OCI-LY3 (cell line): Measurements from ENCODE around the gene PRICKLE2.

Experiments used
- H2AFZ ChIP-seq: fragments of 200-600, 300-600 bp; shearing (Covaris generic); 2 replicates; pipeline ENCODE4 v1.6.0; 2014; ENCODE audit warnings: antibody characterized with exemption, low read depth, low read length
- H3K27ac ChIP-seq: fragments of 200-600, 300-600 bp; sonication (generic); 2 replicates; pipeline ENCODE4 v1.5.1; 2014; ENCODE audit warnings: mild to moderate bottlenecking, low read length, moderate library complexity, mixed read lengths
- H3K27me3 ChIP-seq: fragments of 200-600, 300-600 bp; sonication (generic); 2 replicates; pipeline ENCODE4 v1.6.1; 2014; ENCODE audit warnings: low read depth, low read length, mixed read lengths
- H3K36me3 ChIP-seq: fragments of 200-600, 300-600 bp; sonication (generic); replicated peaks from 2 replicates; pipeline ENCODE3; 2014; ENCODE audit warnings: low read depth, low read length, mixed read lengths
- H3K4me1 ChIP-seq: fragments of 300-600, 200-600 bp; sonication (generic); 2 replicates; pipeline ENCODE4 v1.6.1; 2014; ENCODE audit warnings: low read length, mixed read lengths
- H3K4me2 ChIP-seq: fragments of 200-600, 300-600 bp; sonication (generic); 2 replicates; pipeline ENCODE4 v1.6.1; 2014; ENCODE audit warnings: low read length, mixed read lengths
- H3K4me3 ChIP-seq: fragments of 300-600, 200-600 bp; sonication (generic); 2 replicates; pipeline ENCODE4 v1.5.1; 2014; ENCODE audit warnings: antibody characterized with exemption, mild to moderate bottlenecking, low read length, moderate library complexity
- H3K79me2 ChIP-seq: fragments of 300-600, 200-600 bp; shearing (Covaris generic); 2 replicates; pipeline ENCODE4 v1.6.1; 2014; ENCODE audit warnings: mild to moderate bottlenecking, low read length, mixed read lengths
- H3K9ac ChIP-seq: fragments of 300-600, 200-600 bp; shearing (Covaris generic); 2 replicates; pipeline ENCODE4 v1.6.0; 2014; ENCODE audit warnings: mild to moderate bottlenecking, low read length, moderate library complexity
- H3K9me3 ChIP-seq: fragments of 200-600, 300-600 bp; shearing (Covaris generic); 2 replicates; pipeline ENCODE4 v1.6.1; 2014; ENCODE audit warnings: low read length, mixed read lengths; ENCODE audit not compliant: insufficient read depth
- H4K20me1 ChIP-seq: fragments of 200-600, 300-600 bp; sonication (generic); 2 replicates; pipeline ENCODE4 v1.6.1; 2016; ENCODE audit warnings: low read length, mixed read lengths; ENCODE audit not compliant: insufficient read depth
- CTCF ChIP-seq: fragments of 200-600, 300-600 bp; sonication (generic); IDR thresholded peaks from 2 replicates; pipeline ENCODE4 v1.5.1; 2014; ENCODE audit warnings: antibody characterized with exemption, low read length, low read depth
- EZH2phosphoT487 ChIP-seq: fragments of 200-600 bp; shearing (Covaris generic); IDR thresholded peaks from 2 replicates; pipeline ENCODE4 v1.6.1; 2018; ENCODE audit warnings: antibody characterized with exemption, mixed run types, low read depth

PRICKLE2 gene

DNA sequence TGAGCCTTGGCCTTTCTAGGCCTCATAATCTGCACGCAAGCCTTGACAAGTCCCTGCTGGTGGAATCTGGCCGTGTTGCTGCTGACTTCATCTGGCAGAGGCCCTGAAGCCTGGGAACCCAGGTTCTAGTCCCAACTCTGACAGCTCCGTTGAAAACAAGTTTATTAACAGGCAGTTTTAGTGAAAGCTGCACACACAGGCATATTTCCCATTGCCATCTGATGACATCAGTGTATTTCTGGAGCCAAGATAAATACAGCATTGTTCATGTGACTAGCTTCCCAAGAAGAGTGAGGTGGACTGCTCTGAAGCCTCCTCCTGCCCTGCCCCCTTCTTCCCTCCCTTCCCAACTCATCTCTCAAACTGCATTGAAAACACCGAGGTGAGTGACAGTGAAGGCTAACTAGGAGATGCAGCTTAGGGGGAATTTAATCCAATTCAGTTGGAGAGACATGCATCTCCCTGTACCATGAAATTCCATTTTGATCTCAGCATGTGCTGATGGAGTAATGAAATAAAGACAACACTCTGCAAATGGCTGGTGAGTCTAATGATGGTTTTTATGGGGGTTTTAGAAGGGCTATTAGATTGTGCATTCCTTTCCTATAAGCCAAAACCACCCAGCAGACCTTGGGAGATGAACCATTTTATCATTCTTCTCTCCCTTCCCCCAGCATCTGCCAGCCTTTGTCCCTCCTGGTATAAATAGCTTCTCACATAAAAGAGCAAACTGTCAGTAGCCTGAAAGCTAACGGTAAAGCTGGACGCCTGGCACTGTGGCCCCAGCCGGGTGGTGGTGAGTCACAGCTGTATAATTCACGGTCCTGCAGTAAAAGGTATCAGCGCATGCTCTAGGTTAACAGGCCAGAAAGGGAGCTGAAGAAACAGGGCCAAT, 38.0 kb downstream of the PRICKLE2 start:
- no peak overlapping the region for H3K4me3 ChIP-seq
- no peak overlapping the region for H3K9ac ChIP-seq
- H3K9me3 ChIP-seq = no peaks in the 10 kb centered on the region
- no peaks in the 10 kb centered on the region for H3K79me2 ChIP-seq
- H3K27me3 ChIP-seq = peaks cover 8% of the 10 kb centered on the region
- TF ChIP-seq EZH2phosphoT487 = no peak
- TF ChIP-seq CTCF = no peak
- H3K4me1 ChIP-seq = no peaks in the 10 kb centered on the region
- H3K4me2 ChIP-seq = no peak overlapping the region
- H2AFZ ChIP-seq = no peak overlapping the region
- no peak overlapping the region for H3K27ac ChIP-seq
- H4K20me1 ChIP-seq = no peaks in the 10 kb centered on the region
- no peaks in the 10 kb centered on the region for H3K36me3 ChIP-seq

DNA sequence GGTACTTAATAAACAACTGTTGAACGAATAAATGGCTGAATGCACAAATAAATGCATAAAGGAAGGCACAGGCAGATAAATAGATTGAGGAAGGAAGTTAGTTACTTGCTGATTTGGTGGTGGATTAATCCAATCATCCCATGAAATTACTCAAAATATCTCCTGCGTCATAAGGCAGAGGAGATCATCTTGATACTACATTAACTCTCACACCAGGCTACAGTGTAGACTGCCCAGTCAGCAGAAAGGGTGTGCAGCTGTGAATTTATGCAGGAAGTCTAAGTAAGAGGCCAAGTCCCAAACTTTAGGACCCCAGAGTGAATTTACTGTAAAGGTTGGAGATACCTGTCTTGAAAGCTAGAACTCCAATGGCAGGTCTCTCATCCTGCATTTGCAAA, 38.6 kb downstream of the PRICKLE2 start:
- H2AFZ ChIP-seq = no peak overlapping the region
- no peaks in the 10 kb centered on the region for H3K36me3 ChIP-seq
- H3K27me3 ChIP-seq = peaks cover 8% of the 10 kb centered on the region
- no peak overlapping the region for H3K4me2 ChIP-seq
- H3K4me1 ChIP-seq = no peaks in the 10 kb centered on the region
- H3K9ac ChIP-seq = no peak overlapping the region
- H4K20me1 ChIP-seq = no peaks in the 10 kb centered on the region
- TF ChIP-seq CTCF = no peak
- H3K4me3 ChIP-seq = no peak overlapping the region
- no peaks in the 10 kb centered on the region for H3K79me2 ChIP-seq
- H3K9me3 ChIP-seq = no peaks in the 10 kb centered on the region
- H3K27ac ChIP-seq = no peak overlapping the region

DNA sequence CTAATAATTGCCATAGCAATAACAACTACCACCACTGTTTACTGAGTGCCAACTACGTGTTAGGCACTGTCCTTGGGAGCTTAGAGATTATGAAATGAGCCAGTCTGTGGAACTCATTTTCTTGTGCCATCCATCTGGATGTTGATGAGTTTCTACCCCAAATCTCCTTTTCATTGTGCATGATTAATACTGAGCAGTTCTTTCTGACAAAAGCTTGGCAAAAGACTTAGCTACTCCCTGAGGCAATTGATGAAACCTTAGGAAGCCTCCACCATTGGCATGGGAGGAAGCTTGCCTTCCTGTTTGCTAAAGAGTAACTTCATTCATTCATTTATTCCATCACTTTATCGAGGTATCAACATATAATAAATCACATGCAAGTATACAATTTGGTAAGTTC, 39.8 kb downstream of the PRICKLE2 start:
- TF ChIP-seq CTCF = no peak
- no peak for TF ChIP-seq EZH2phosphoT487
- no peaks in the 10 kb centered on the region for H3K4me1 ChIP-seq

GRCh38 chr3:64184621-64185020, 40.6 kb downstream of the PRICKLE2 start:
- H3K4me3 ChIP-seq = no peak overlapping the region
- TF ChIP-seq EZH2phosphoT487 = no peak
- no peak for TF ChIP-seq CTCF
- peaks cover 5% of the 10 kb centered on the region; the same call in 1 of the 2 replicates for H3K27me3 ChIP-seq
- no peaks in the 10 kb centered on the region for H4K20me1 ChIP-seq
- H3K9me3 ChIP-seq = no peaks in the 10 kb centered on the region
- H3K4me1 ChIP-seq = no peaks in the 10 kb centered on the region
- no peaks in the 10 kb centered on the region for H3K79me2 ChIP-seq
- H3K36me3 ChIP-seq = no peaks in the 10 kb centered on the region
- H3K9ac ChIP-seq = no peak overlapping the region
- H2AFZ ChIP-seq = no peak overlapping the region
- H3K27ac ChIP-seq = no peak overlapping the region
- no peak overlapping the region for H3K4me2 ChIP-seq

More for the DNA sequence above, 39.8 kb downstream of the PRICKLE2 start:
- Histone ChIP-seq H3K9me3 (no peaks in the 10 kb centered on the region), H3K27ac (no peak overlapping the region), H3K9ac (no peak overlapping the region), H3K4me3 (no peak overlapping the region), H3K4me2 (no peak overlapping the region), H2AFZ (no peak overlapping the region), H3K79me2 (no peaks in the 10 kb centered on the region), H3K27me3 (peaks cover 6% of the 10 kb centered on the region; the same call in 1 of the 2 replicates), H4K20me1 (no peaks in the 10 kb centered on the region), H3K36me3 (no peaks in the 10 kb centered on the region)
